A549 (cell line): ENCODE data around the gene SOD2. TPM values are rescaled to one million over a fixed set of nuclear protein-coding genes. Genes with fewer than 3 reads are reported as not detected.
"Not testable (repeated sequence)": the region's sequence is repeated elsewhere in the genome, so short reads cannot be mapped to it uniquely, and the experiment has no call there.

Experiments
- ATAC-seq, 2 experiments: fragments of 200-7000 bp in 1 of 2; fragments of >200 bp in 1 of 2; cut with Nextera tagmentation in 1 of 2; cut with Tn5 transposase in 1 of 2; 3 replicates each; pipeline versions ENCODE4 v1.8.0 to v1.9.1; 2018 to 2020; ENCODE audit warnings: mild to moderate bottlenecking in 1 of 2, moderate library complexity in 1 of 2
- CTCF ChIA-PET: fragments of 300-600 bp; sonication (Branson Sonifier 250); formaldehyde crosslinking; extraction: SDS; loops from one replicate; lab custom pipeline; 2021; ENCODE audit warnings: antibody characterized with exemption, inconsistent platforms; lab: Yijun Ruan, JAX
- POLR2A ChIA-PET: fragments of 350-600 bp; formaldehyde crosslinking; extraction: SDS; loops from one replicate; lab custom pipeline; 2021; ENCODE audit warnings: antibody characterized with exemption, inconsistent platforms; lab: Yijun Ruan, JAX
- DNase-seq, 2 experiments: peaks; one replicate each; pipeline versions ENCODE4 v3.0.0 to v3.0.0-alpha.2; 2011 to 2016; ENCODE audit warnings: low read depth in 1 of 2, low spot score in 1 of 2
- FAIRE-seq: peaks from 2 replicates; lab custom pipeline; 2011; peaks lifted over from hg19 to GRCh38; lab: Jason Lieb, UNC
- H3K27ac ChIP-seq, 2 experiments: fragments of >200 bp; sonication (Bioruptor Twin); formaldehyde crosslinking; 3 replicates each; pipeline ENCODE4 v1.5.1; 2016 to 2017
- H3K4me1 ChIP-seq: fragments of >200 bp; sonication (Bioruptor Twin); formaldehyde crosslinking; 3 replicates; pipeline ENCODE4 v1.6.1; 2016
- H3K4me2 ChIP-seq: fragments of >200 bp; sonication (Bioruptor Twin); formaldehyde crosslinking; 3 replicates; pipeline ENCODE4 v1.6.1; 2016
- H3K4me3 ChIP-seq: fragments of >200 bp; sonication (Bioruptor Twin); formaldehyde crosslinking; 3 replicates; pipeline ENCODE4 v1.5.1; 2016
- H3K9me3 ChIP-seq: fragments of >200 bp; sonication (Bioruptor Twin); formaldehyde crosslinking; 3 replicates; pipeline ENCODE4 v1.6.1; 2016
- CBX8 ChIP-seq: fragments of 200-600 bp; sonication (generic); IDR thresholded peaks from 2 replicates; pipeline ENCODE4 v1.6.1; 2016
- CHD4 ChIP-seq: fragments of 200-600 bp; sonication (generic); IDR thresholded peaks from 2 replicates; pipeline ENCODE4 v1.6.1; 2016; ENCODE audit warnings: antibody characterized with exemption, mild to moderate bottlenecking, borderline replicate concordance
- EHF ChIP-seq: fragments of 250-450 bp; sonication (Bioruptor Pico); IDR thresholded peaks from 2 replicates; pipeline ENCODE4 v1.5.0; 2020; ENCODE audit warnings: mild to moderate bottlenecking
- EHMT2 ChIP-seq: fragments of 200-600 bp; sonication (generic); IDR thresholded peaks from 2 replicates; pipeline ENCODE4 v1.6.1; 2016; ENCODE audit warnings: antibody characterized with exemption, low read depth, mild to moderate bottlenecking, moderate library complexity
- HDAC2 ChIP-seq: fragments of 200-600 bp; sonication (generic); IDR thresholded peaks from 2 replicates; pipeline ENCODE4 v1.6.1; 2016
- HEYL ChIP-seq: fragments of 250-450 bp; sonication (Bioruptor Pico); IDR thresholded peaks from 2 replicates; pipeline ENCODE4 v1.8.0; 2021; ENCODE audit warnings: mild to moderate bottlenecking, moderate library complexity
- HOXA7 ChIP-seq: fragments of 250-450 bp; sonication (Bioruptor Pico); IDR thresholded peaks from 2 replicates; pipeline ENCODE4 v1.5.0; 2020; ENCODE audit warnings: mild to moderate bottlenecking, moderate library complexity
- HOXB5 ChIP-seq: fragments of 250-450 bp; sonication (Bioruptor Pico); IDR thresholded peaks from 2 replicates; pipeline ENCODE4 v1.5.0; 2020; ENCODE audit warnings: mild to moderate bottlenecking, moderate library complexity
- JUN ChIP-seq, 2 experiments: fragments of >200 bp; sonication (Bioruptor Twin); formaldehyde crosslinking; IDR thresholded peaks; 2 replicates in 1 of 2; 3 replicates in 1 of 2; pipeline ENCODE4 v1.6.1; 2016 to 2017
- MAZ ChIP-seq: fragments of 150-350 bp; IDR thresholded peaks from 2 replicates; pipeline ENCODE4 v1.6.1; 2014; ENCODE audit warnings: antibody characterized with exemption, low read depth, low read length, borderline replicate concordance
- NPAS2 ChIP-seq: fragments of 250-450 bp; sonication (Bioruptor Pico); IDR thresholded peaks from 2 replicates; pipeline ENCODE4 v1.8.0; 2022; ENCODE audit warnings: mild to moderate bottlenecking, moderate library complexity, borderline replicate concordance
- POLR2A ChIP-seq: IDR thresholded peaks from 2 replicates; pipeline ENCODE4 v1.6.1; 2012; ENCODE audit warnings: mild to moderate bottlenecking, low read length
- POLR2AphosphoS2 ChIP-seq: conservative IDR thresholded peaks from 2 replicates; pipeline ENCODE4 v1.6.1; 2012; ENCODE audit warnings: low read length, improper control_type of control experiment, inconsistent platforms
- RNF2 ChIP-seq: fragments of 200-600 bp; sonication (generic); IDR thresholded peaks from 2 replicates; pipeline ENCODE4 v1.6.1; 2016; ENCODE audit warnings: low read depth, mild to moderate bottlenecking, antibody characterized with exemption, moderate library complexity, borderline replicate concordance
- TFCP2L1 ChIP-seq: fragments of 250-450 bp; sonication (Bioruptor Pico); IDR thresholded peaks from 2 replicates; pipeline ENCODE4 v1.5.0; 2021; ENCODE audit warnings: mild to moderate bottlenecking
- ZSCAN20 ChIP-seq: fragments of 250-450 bp; sonication (Bioruptor Pico); IDR thresholded peaks from 2 replicates; pipeline ENCODE4 v1.8.0; 2022; ENCODE audit warnings: mild to moderate bottlenecking, moderate library complexity
- WGBS: methylation state at CpG from one replicate; pipeline ENCODE4 v1.1.6; 2017; ENCODE audit errors: missing lambda C conversion rate; 5-methylcytosine and 5-hydroxymethylcytosine counted together
- polyA plus RNA-seq, 4 experiments: library from polyadenylated mRNA; depleted of rRNA in 3 of 4; stranded (reverse); fragments of >200 nt; fragmentation: RNase III in 1 of 4; extraction: RNeasy Plus Mini Kit Qiagen cat#74134 plus additional on column Dnase treatment in 1 of 4; gene quantifications; 2 replicates in 3 of 4; 3 replicates in 1 of 4; pipeline ENCODE4 v1.2.3, GENCODE V29; 2011 to 2017
- TF ChIP-seq, protein P1 (sequence below): IDR thresholded peaks from 2 replicates; pipeline ENCODE4 v1.6.1; 2012
- TF ChIP-seq, protein P2 (sequence below): fragments of 200-600 bp; sonication (generic); IDR thresholded peaks from 2 replicates; pipeline ENCODE4 v1.6.1; 2016; ENCODE audit warnings: antibody characterized with exemption, mild to moderate bottlenecking, moderate library complexity
- TF ChIP-seq, protein P3 (sequence below): fragments of >200 bp; sonication (Bioruptor Twin); formaldehyde crosslinking; IDR thresholded peaks from 3 replicates; pipeline ENCODE4 v1.5.1; 2016
- TF ChIP-seq, protein P4 (sequence below): fragments of 250-450 bp; sonication (Bioruptor Pico); IDR thresholded peaks from 2 replicates; pipeline ENCODE4 v1.5.0; 2021; ENCODE audit warnings: mild to moderate bottlenecking, moderate library complexity, borderline replicate concordance

Gene SOD2
- polyA plus RNA-seq, 2 of the 4 experiments (the other 2 are of a cell fraction) = 34.8 to 81.0 TPM

DNA sequence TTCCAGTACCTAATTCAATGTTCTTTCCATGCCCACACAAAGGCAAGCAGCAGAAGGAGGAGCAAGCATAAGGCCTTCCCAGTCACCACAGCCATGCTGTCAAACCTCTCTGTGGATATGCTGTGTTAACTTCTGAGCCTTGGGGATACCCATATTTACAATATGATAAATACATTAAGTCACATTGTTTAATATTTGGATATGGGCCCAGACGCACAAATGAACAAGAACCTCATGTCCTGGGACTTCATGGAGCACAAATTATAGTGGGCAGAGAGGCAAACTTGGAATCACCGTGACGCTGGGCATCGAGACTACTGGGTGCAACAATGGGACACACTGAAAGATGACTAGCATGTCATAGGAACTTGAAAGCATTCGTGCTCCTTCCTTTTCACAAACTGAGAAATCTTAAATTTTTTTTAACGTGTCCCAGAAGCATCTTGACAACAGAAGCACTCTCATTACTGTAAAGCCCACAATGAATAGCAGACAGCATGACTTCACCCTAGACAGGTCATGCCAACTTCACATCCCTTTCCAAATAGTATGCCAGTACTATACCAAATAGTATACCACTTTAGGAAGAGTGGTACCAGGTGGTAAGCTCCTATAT lies 16.0 kb downstream of the SOD2 start:
- H3K4me2 ChIP-seq = no peak overlapping the region
- H3K4me3 ChIP-seq = no peak overlapping the region
- no peaks in the 10 kb centered on the region for H3K9me3 ChIP-seq
- no peak for DNase-seq
- ATAC-seq = no peak; a peak in 1 of 6 replicates
- peaks cover 15% of the 10 kb centered on the region for H3K4me1 ChIP-seq
- TF ChIP-seq CBX8 (no peak), HDAC2 (no peak), ZSCAN20 (CRISPR knock-in tag) (no peak), HOXB5 (no peak), POLR2A (no peak), EHF (no peak), EHMT2 (no peak), NPAS2 (CRISPR knock-in tag) (no peak), RNF2 (no peak), MAZ (no peak), CHD4 (no peak), POLR2AphosphoS2 (no peak)
- TF ChIP-seq, protein P1, sequence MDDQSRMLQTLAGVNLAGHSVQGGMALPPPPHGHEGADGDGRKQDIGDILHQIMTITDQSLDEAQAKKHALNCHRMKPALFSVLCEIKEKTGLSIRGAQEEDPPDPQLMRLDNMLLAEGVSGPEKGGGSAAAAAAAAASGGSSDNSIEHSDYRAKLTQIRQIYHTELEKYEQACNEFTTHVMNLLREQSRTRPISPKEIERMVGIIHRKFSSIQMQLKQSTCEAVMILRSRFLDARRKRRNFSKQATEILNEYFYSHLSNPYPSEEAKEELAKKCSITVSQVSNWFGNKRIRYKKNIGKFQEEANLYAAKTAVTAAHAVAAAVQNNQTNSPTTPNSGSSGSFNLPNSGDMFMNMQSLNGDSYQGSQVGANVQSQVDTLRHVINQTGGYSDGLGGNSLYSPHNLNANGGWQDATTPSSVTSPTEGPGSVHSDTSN = no peak
- TF ChIP-seq, protein P2, sequence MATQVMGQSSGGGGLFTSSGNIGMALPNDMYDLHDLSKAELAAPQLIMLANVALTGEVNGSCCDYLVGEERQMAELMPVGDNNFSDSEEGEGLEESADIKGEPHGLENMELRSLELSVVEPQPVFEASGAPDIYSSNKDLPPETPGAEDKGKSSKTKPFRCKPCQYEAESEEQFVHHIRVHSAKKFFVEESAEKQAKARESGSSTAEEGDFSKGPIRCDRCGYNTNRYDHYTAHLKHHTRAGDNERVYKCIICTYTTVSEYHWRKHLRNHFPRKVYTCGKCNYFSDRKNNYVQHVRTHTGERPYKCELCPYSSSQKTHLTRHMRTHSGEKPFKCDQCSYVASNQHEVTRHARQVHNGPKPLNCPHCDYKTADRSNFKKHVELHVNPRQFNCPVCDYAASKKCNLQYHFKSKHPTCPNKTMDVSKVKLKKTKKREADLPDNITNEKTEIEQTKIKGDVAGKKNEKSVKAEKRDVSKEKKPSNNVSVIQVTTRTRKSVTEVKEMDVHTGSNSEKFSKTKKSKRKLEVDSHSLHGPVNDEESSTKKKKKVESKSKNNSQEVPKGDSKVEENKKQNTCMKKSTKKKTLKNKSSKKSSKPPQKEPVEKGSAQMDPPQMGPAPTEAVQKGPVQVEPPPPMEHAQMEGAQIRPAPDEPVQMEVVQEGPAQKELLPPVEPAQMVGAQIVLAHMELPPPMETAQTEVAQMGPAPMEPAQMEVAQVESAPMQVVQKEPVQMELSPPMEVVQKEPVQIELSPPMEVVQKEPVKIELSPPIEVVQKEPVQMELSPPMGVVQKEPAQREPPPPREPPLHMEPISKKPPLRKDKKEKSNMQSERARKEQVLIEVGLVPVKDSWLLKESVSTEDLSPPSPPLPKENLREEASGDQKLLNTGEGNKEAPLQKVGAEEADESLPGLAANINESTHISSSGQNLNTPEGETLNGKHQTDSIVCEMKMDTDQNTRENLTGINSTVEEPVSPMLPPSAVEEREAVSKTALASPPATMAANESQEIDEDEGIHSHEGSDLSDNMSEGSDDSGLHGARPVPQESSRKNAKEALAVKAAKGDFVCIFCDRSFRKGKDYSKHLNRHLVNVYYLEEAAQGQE = no peak
- TF ChIP-seq, protein P3, sequence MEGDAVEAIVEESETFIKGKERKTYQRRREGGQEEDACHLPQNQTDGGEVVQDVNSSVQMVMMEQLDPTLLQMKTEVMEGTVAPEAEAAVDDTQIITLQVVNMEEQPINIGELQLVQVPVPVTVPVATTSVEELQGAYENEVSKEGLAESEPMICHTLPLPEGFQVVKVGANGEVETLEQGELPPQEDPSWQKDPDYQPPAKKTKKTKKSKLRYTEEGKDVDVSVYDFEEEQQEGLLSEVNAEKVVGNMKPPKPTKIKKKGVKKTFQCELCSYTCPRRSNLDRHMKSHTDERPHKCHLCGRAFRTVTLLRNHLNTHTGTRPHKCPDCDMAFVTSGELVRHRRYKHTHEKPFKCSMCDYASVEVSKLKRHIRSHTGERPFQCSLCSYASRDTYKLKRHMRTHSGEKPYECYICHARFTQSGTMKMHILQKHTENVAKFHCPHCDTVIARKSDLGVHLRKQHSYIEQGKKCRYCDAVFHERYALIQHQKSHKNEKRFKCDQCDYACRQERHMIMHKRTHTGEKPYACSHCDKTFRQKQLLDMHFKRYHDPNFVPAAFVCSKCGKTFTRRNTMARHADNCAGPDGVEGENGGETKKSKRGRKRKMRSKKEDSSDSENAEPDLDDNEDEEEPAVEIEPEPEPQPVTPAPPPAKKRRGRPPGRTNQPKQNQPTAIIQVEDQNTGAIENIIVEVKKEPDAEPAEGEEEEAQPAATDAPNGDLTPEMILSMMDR = no peak
- 96% methylated on average over 6 of the region's 6 CpGs for WGBS
- POLR2A ChIA-PET = no interaction called here
- no peak for FAIRE-seq
- H3K27ac ChIP-seq = no peak overlapping the region
- CTCF ChIA-PET = no interaction called here

DNA sequence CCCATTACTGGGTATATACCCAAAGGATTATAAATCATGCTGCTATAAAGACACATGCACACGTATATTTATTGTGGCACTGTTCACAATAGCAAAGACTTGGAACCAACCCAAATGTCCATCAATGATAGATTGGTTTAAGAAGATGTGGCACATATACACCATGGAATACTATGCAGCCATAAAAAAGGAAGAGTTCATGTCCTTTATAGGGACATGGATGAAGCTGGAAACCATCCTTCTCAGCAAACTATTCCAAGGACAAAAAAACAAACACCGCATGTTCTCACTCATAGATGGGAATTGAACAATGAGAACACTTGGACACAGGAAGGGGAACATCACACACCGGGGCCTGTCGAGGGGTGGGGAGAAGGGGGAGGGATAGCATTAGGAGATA lies 16.8 kb downstream of the SOD2 start:
- FAIRE-seq, POLR2A ChIA-PET, DNase-seq, ATAC-seq, CTCF ChIA-PET, H3K4me3 ChIP-seq, H3K4me2 ChIP-seq, H3K9me3 ChIP-seq, H3K27ac ChIP-seq: not testable (repeated sequence)
- peaks cover 15% of the 10 kb centered on the region for H3K4me1 ChIP-seq
- WGBS = 87% methylated on average over 4 of the region's 4 CpGs

DNA sequence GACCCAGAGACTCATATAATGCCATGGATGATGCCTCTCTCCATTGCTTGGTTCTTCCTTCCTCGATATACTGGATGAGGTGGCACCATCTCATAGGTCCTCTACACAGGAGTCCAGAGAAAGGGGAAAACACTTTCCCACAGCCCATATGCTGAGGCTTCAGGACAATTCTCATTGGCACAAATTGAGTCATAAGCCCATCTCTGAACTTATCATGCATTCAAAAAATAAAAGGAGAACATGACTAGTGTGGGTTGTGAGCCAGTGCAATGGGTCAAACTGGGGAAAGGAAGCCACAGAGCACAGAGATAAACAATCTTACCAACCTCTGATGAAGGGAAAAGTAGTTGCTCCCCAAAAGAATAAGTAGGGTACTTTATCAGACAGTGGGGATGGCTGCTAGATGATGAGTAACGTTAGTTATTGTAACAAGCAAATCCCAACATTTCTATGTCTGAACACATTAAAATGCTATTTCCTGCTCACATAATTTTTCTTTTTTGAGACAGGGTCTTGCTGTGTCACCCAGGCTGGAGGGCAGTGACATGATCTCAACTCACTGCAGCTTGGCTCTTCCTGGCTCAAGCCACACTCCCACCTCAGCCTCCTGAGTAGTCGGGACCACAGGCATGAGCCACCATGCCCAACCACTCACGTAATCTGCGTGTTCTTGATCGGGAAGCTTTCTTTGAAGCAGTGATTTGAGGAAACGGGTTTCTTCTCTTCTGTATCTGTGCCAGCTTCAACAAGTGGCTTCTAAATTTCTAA lies 27.0 kb downstream of the SOD2 start:
- no peaks in the 10 kb centered on the region for H3K4me1 ChIP-seq
- ATAC-seq (no peak), FAIRE-seq (no peak), DNase-seq (no peak)
- no peaks in the 10 kb centered on the region for H3K9me3 ChIP-seq
- H3K4me3 ChIP-seq = no peak overlapping the region
- no peak overlapping the region for H3K4me2 ChIP-seq
- TF ChIP-seq EHF (no peak), JUN (IDR thresholded peaks at IDR 0.05) (no peak), CHD4 (no peak), TFCP2L1 (no peak), HOXA7 (no peak), HEYL (CRISPR knock-in tag) (no peak)
- TF ChIP-seq, protein P4, sequence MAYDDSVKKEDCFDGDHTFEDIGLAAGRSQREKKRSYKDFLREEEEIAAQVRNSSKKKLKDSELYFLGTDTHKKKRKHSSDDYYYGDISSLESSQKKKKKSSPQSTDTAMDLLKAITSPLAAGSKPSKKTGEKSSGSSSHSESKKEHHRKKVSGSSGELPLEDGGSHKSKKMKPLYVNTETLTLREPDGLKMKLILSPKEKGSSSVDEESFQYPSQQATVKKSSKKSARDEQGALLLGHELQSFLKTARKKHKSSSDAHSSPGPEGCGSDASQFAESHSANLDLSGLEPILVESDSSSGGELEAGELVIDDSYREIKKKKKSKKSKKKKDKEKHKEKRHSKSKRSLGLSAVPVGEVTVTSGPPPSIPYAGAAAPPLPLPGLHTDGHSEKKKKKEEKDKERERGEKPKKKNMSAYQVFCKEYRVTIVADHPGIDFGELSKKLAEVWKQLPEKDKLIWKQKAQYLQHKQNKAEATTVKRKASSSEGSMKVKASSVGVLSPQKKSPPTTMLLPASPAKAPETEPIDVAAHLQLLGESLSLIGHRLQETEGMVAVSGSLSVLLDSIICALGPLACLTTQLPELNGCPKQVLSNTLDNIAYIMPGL (CRISPR knock-in tag) = no peak
- no peak overlapping the region for H3K27ac ChIP-seq
- WGBS = 72% methylated on average over 7 of the region's 7 CpGs
- POLR2A ChIA-PET = no interaction called here
- CTCF ChIA-PET = no interaction called here

DNA sequence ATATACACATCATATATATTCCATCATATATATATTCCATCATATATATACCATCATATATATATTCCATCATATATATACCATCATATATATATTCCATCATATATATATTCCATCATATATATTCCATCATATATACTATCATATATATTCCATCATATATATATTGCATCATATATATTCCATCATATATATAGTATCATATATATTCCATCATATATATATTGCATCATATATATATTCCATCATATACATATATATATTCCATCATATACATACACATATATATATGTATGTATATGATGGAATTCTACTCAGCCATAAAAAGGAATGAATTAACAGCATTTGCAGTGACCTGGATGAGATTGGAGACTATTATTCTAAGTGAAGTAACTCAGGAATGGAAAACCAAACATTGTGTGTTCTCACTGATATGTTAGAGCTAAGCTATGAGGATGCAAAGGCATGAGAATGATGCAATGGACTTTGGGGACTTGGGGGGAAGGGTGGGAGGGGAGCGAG lies 29.6 kb downstream of the SOD2 start:
- ATAC-seq, H3K9me3 ChIP-seq, FAIRE-seq, H3K4me3 ChIP-seq, CTCF ChIA-PET, H3K4me2 ChIP-seq, DNase-seq, H3K4me1 ChIP-seq, H3K27ac ChIP-seq, POLR2A ChIA-PET: not testable (repeated sequence)
- 100% methylated on average over 1 of the region's 1 CpG for WGBS
